A673 (cell line): ENCODE results near the gene FAXDC2. TPM values are rescaled to one million over a fixed set of nuclear protein-coding genes. Genes with fewer than 3 reads are reported as not detected.

Experiments
- BruUV-seq: library from RNA; stranded (reverse); fragments of 400-500 nt; replicated peaks from 2 replicates; lab custom pipeline; 2021; lab: Mats Ljungman, UMichigan
- CTCF ChIA-PET: fragments of 300-600 bp; sonication (Branson Sonifier 250); formaldehyde crosslinking; loops from one replicate; lab custom pipeline; 2022; ENCODE audit warnings: antibody characterized with exemption; lab: Charles Lee
- POLR2A ChIA-PET: fragments of 300-600 bp; sonication (Branson Sonifier 250); formaldehyde crosslinking; loops from one replicate; lab custom pipeline; 2022; ENCODE audit warnings: antibody characterized with exemption; ENCODE audit not compliant: low non-redundant PET; lab: Charles Lee
- DNase-seq: peaks from one replicate; pipeline ENCODE4 v3.0.0-alpha.2; 2015; ENCODE audit warnings: low spot score
- H3K27ac ChIP-seq: fragments of 200-600 bp; sonication (generic); 2 replicates; pipeline ENCODE4 v1.5.1; 2016; ENCODE audit warnings: mixed run types, low read depth, mild to moderate bottlenecking, mixed read lengths, antibody characterized with exemption, low read length; ENCODE audit not compliant: poor library complexity, severe bottlenecking
- H3K27me3 ChIP-seq: fragments of 200-600 bp; sonication (generic); replicated peaks from 2 replicates; pipeline ENCODE4 v1.6.1; 2017; ENCODE audit warnings: mixed run types, low read depth, mild to moderate bottlenecking, mixed read lengths, antibody characterized with exemption, low read length; ENCODE audit not compliant: insufficient read depth, poor library complexity
- H3K36me3 ChIP-seq: fragments of 200-600 bp; sonication (generic); 2 replicates; pipeline ENCODE4 v1.6.1; 2016; ENCODE audit warnings: mixed run types, mild to moderate bottlenecking, mixed read lengths, antibody characterized with exemption, low read length; ENCODE audit not compliant: insufficient read depth, poor library complexity, severe bottlenecking
- H3K4me1 ChIP-seq: fragments of 200-600 bp; sonication (generic); 2 replicates; pipeline ENCODE4 v1.6.1; 2017; ENCODE audit warnings: mixed run types, mild to moderate bottlenecking, mixed read lengths, antibody characterized with exemption, low read length; ENCODE audit not compliant: insufficient read depth, poor library complexity, severe bottlenecking
- H3K4me3 ChIP-seq: fragments of 200-600 bp; sonication (generic); 2 replicates; pipeline ENCODE4 v1.5.1; 2016; ENCODE audit warnings: low read depth, mixed run types, mild to moderate bottlenecking, mixed read lengths, low read length; ENCODE audit not compliant: poor library complexity, severe bottlenecking
- H3K9me3 ChIP-seq: fragments of 200-600 bp; sonication (generic); 2 replicates; pipeline ENCODE4 v1.6.1; 2016; ENCODE audit warnings: mixed run types, low read depth, mild to moderate bottlenecking, mixed read lengths, antibody characterized with exemption, low read length; ENCODE audit not compliant: poor library complexity, severe bottlenecking
- EZH2 ChIP-seq: fragments of 200-600 bp; sonication (generic); IDR thresholded peaks from 2 replicates; pipeline ENCODE4 v1.6.1; 2017; ENCODE audit warnings: borderline replicate concordance, low read depth, mild to moderate bottlenecking, mixed read lengths, antibody characterized with exemption, low read length; ENCODE audit not compliant: poor library complexity, severe bottlenecking
- intact Hi-C: fragments of 100-400 bp; cut with micrococcal nuclease; formaldehyde crosslinking; loops from one replicate; pipeline ENCODE4 v1.10.0; 2022; ENCODE audit not compliant: unreplicated experiment
- total RNA-seq: library from RNA; stranded (reverse); gene quantifications from 2 replicates; pipeline ENCODE4 v1.2.3, GENCODE V29; 2021
- TF ChIP-seq, protein P1 (sequence below): fragments of 300-800, 200-600 bp; sonication (generic); conservative IDR thresholded peaks from 2 replicates; pipeline ENCODE4 v1.5.1; 2017; ENCODE audit warnings: low read depth, mild to moderate bottlenecking, antibody characterized with exemption, low read length, moderate library complexity, mixed read lengths

Gene FAXDC2
- total RNA-seq, 1 experiment from 2014 or later = not detected

DNA sequence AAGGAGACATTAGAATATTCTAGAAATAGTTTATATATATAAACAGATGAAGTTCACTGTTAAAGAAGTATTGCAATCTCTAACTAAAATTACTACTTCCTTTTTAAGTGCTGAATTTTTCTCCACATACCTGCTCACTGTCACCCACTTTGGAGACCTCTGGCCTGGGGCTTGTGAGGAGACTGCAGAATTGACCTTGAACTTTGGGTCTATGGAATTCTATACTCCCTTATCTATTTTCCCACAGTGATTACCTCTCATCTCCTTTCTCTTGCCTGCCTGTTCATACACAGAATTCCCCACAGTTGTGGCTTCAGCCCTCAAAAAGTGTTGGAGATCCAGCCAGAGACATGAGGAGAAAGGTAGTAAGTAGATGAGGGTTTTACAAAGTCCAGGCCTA is 49.8 kb downstream of the FAXDC2 start:
- no peaks in the 10 kb centered on the region for H3K27me3 ChIP-seq
- H3K4me3 ChIP-seq = no peak overlapping the region
- no peaks in the 10 kb centered on the region for H3K4me1 ChIP-seq
- no peak overlapping the region for H3K27ac ChIP-seq
- H3K36me3 ChIP-seq = peaks cover 88% of the 10 kb centered on the region
- ChIA-PET CTCF (no interaction called here), POLR2A (no interaction called here)
- no peaks in the 10 kb centered on the region for H3K9me3 ChIP-seq
- intact Hi-C loops = no loop called here
- no peak for TF ChIP-seq EZH2
- TF ChIP-seq, protein P1, sequence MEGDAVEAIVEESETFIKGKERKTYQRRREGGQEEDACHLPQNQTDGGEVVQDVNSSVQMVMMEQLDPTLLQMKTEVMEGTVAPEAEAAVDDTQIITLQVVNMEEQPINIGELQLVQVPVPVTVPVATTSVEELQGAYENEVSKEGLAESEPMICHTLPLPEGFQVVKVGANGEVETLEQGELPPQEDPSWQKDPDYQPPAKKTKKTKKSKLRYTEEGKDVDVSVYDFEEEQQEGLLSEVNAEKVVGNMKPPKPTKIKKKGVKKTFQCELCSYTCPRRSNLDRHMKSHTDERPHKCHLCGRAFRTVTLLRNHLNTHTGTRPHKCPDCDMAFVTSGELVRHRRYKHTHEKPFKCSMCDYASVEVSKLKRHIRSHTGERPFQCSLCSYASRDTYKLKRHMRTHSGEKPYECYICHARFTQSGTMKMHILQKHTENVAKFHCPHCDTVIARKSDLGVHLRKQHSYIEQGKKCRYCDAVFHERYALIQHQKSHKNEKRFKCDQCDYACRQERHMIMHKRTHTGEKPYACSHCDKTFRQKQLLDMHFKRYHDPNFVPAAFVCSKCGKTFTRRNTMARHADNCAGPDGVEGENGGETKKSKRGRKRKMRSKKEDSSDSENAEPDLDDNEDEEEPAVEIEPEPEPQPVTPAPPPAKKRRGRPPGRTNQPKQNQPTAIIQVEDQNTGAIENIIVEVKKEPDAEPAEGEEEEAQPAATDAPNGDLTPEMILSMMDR = no peak
- DNase-seq = no peak
- BruUV-seq = no TSS peak

DNA sequence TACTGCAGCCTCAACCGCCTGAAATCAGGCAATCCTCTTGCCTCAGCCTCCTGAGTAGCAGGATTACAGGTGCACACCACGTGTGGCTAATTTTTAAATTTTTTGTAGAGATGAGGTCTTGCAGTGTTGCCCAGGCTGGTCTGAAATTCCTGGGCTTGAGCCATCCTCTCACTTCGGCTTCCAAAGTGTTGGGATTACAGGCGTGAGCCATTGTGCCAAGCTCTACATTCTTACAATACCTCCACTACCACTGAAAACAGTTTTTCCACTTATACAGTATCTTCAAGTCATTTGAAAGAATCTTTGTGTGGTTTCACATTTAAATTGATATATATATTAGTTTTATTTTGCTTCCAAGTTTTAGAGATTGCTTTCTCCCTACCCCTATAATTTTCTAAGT is 52.6 kb downstream of the FAXDC2 start:
- ChIA-PET CTCF (no interaction called here), POLR2A (no interaction called here)
- DNase-seq = no peak
- Histone ChIP-seq H3K27me3 (no peaks in the 10 kb centered on the region), H3K9me3 (no peaks in the 10 kb centered on the region), H3K4me1 (no peaks in the 10 kb centered on the region), H3K27ac (no peak overlapping the region), H3K4me3 (no peak overlapping the region), H3K36me3 (peaks cover 88% of the 10 kb centered on the region)
- intact Hi-C loops = no loop called here
- BruUV-seq = no TSS peak
- no peak for TF ChIP-seq EZH2
- TF ChIP-seq, protein P1 = no peak

DNA sequence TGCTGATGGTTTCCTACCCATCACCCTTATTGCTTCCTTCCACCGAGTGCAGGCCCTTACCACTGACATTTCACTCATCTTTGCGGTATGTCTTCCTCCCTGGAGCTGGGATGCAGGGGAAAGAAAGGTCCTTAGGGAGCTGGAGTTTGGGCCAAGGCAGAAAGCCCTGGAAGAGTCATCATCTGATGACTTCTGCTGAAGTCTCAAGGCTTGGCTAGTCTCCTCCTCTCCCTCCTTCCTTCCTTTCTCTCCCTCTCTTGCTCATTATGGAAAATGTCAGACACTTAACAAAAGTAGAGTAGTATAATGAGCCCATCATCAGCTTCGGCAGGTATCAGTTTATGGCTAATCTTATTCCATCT is 55.2 kb downstream of the FAXDC2 start:
- ChIA-PET POLR2A (no interaction called here), CTCF (interaction anchor here (0.6 kb wide), 1 partner anchor 19 kb away, joined by 6 read pairs; no protein-coding TSS in a partner anchor)
- TF ChIP-seq, protein P1 = no peak
- TF ChIP-seq EZH2 = no peak
- no TSS peak for BruUV-seq
- DNase-seq = no peak
- Histone ChIP-seq H3K27ac (no peak overlapping the region), H3K9me3 (no peaks in the 10 kb centered on the region), H3K27me3 (no peaks in the 10 kb centered on the region), H3K4me3 (no peak overlapping the region), H3K4me1 (no peaks in the 10 kb centered on the region), H3K36me3 (peaks cover 85% of the 10 kb centered on the region)
- intact Hi-C loops = no loop called here
